ENCODE measurements around the gene SEC14L5.

DNA sequence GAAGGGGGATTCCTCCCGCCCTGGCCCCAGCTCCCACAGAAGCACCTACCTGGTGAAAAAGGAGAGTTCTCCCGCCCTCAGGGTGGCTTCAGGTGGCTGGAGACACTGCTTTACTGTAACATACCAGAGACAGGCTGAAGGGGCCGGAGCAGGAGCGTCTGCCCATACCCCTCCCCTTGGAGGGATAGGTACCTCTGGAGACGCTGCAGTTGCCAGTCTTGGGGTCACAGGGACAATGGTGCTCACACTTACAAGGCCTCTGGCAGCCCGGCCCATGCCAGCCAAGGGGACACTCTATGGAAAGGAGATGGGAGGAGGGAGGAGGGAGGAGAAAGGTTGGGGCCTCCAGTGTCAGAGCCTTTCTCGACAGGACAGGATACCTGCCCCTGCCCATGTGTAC lies 69.0 kb downstream of the SEC14L5 start:
- TF ChIP-seq POLR2A (IDR thresholded peaks at IDR 0.05; ENCODE audit: low read depth, low read length) (no peak), TAF1 (IDR thresholded peaks at IDR 0.05; ENCODE audit: borderline replicate concordance, low read depth, low read length) (no peak), POLR2AphosphoS5 (IDR thresholded peaks at IDR 0.05; ENCODE audit: low read depth, low read length) (no peak)
